T-cell (primary cell): ENCODE data around the gene GPX2. TPM values are rescaled to one million over a fixed set of nuclear protein-coding genes. Genes with fewer than 3 reads are reported as not detected.

Experiments used
- ATAC-seq, 4 experiments: fragments of 200-7000 bp in 3 of 4; fragments of 150-1000 bp in 1 of 4; cut with Tn5 transposase; replicated peaks in 1 of 4; 1 replicate in 3 of 4; 2 replicates in 1 of 4; pipeline ENCODE4 v1.10.0; 2021; ENCODE audit warnings: moderate library complexity in 3 of 4, mild to moderate bottlenecking in 2 of 4, moderate number of reproducible peaks in 1 of 4
- CTCF ChIA-PET, 2 donors: fragments of 300-600 bp; sonication (Branson Sonifier 250); formaldehyde crosslinking; loops; one replicate each; lab custom pipeline; 2022; ENCODE audit warnings: antibody characterized with exemption in 2 of 2; lab: Charles Lee
- POLR2A ChIA-PET, 2 donors: fragments of 300-600 bp; sonication (Branson Sonifier 250); formaldehyde crosslinking; loops; one replicate each; lab custom pipeline; 2022; ENCODE audit warnings: antibody characterized with exemption in 2 of 2; lab: Charles Lee
- DNase-seq, 35 experiments: peaks; one replicate each; pipeline versions ENCODE4 v3.0.0 to v3.0.0-alpha.2; 2013 to 2023
- H3K27ac ChIP-seq: one replicate; pipeline ENCODE4 v1.5.1; 2013; ENCODE audit warnings: low read length
- H3K27me3 ChIP-seq, 2 experiments: replicated peaks in 1 of 2; 1 replicate in 1 of 2; 2 replicates in 1 of 2; pipeline versions ENCODE4 v1.6.1 to v1.7.0; 2013; ENCODE audit warnings: low read length in 1 of 2, mixed read lengths in 1 of 2; ENCODE audit not compliant: control insufficient read depth in 2 of 2, insufficient read depth in 2 of 2; ENCODE audit errors: extremely low read depth in 1 of 2
- H3K36me3 ChIP-seq, 2 donors: 1 replicate in 1 of 2; 2 replicates in 1 of 2; pipeline versions ENCODE4 v1.6.1 to v1.7.0; 2013; ENCODE audit warnings: low read length in 1 of 2; ENCODE audit not compliant: control insufficient read depth in 2 of 2, insufficient read depth in 1 of 2; ENCODE audit errors: extremely low read depth in 1 of 2
- H3K4me1 ChIP-seq, 2 experiments: 1 replicate in 1 of 2; 2 replicates in 1 of 2; pipeline versions ENCODE4 v1.6.1 to v1.7.0; 2013; ENCODE audit warnings: low read length in 2 of 2, mixed read lengths in 1 of 2; ENCODE audit not compliant: insufficient read depth in 2 of 2, control insufficient read depth in 1 of 2; ENCODE audit errors: extremely low read depth in 1 of 2
- H3K4me3 ChIP-seq, 2 donors: 1 replicate in 1 of 2; 2 replicates in 1 of 2; pipeline versions ENCODE4 v1.5.1 to v1.7.0; 2013; ENCODE audit warnings: mild to moderate bottlenecking in 2 of 2, low read length in 1 of 2, moderate library complexity in 1 of 2; ENCODE audit not compliant: control insufficient read depth in 1 of 2; ENCODE audit errors: extremely low read depth in 1 of 2
- H3K9me3 ChIP-seq: 2 replicates; pipeline ENCODE4 v1.7.0; 2013
- H3K27ac Mint-ChIP-seq, 2 donors: one replicate each; pipeline ENCODE4 v1.8.0; 2020 to 2021; ENCODE audit warnings: mild to moderate bottlenecking in 2 of 2, mixed read lengths in 2 of 2
- H3K27me3 Mint-ChIP-seq, 2 donors: one replicate each; pipeline ENCODE4 v1.8.0; 2021 to 2022; ENCODE audit warnings: mixed read lengths in 2 of 2
- H3K36me3 Mint-ChIP-seq: one replicate; pipeline ENCODE4 v1.8.0; 2021; ENCODE audit warnings: mixed read lengths
- H3K4me1 Mint-ChIP-seq, 3 donors: one replicate each; pipeline ENCODE4 v1.8.0; 2020 to 2022; ENCODE audit warnings: mixed read lengths in 3 of 3, mild to moderate bottlenecking in 1 of 3
- H3K4me3 Mint-ChIP-seq, 3 donors: one replicate each; pipeline ENCODE4 v1.8.0; 2020 to 2022; ENCODE audit warnings: mild to moderate bottlenecking in 3 of 3, mixed read lengths in 3 of 3, moderate library complexity in 3 of 3
- H3K9me3 Mint-ChIP-seq, 3 donors: one replicate each; pipeline ENCODE4 v1.8.0; 2020 to 2022; ENCODE audit warnings: mixed read lengths in 3 of 3
- WGBS: methylation state at CpG from one replicate; pipeline ENCODE4 v1.1.5; 2013; ENCODE audit warnings: missing lambda C conversion rate; ENCODE audit not compliant: insufficient coverage; 5-methylcytosine and 5-hydroxymethylcytosine counted together
- total RNA-seq, 35 experiments: library from RNA in 6 of 35; stranded (reverse) in 6 of 35; fragments of 120-200 nt in 1 of 35; gene quantifications; one replicate each; pipeline versions ENCODE4 v1.2.1 to v1.2.4 and lab custom pipeline; 2013 to 2026

GPX2 gene
- total RNA-seq (under 1 TPM in 3 of 5 donors, not detected in 2; 0.56 to 0.93 (median 0.89) TPM), total RNA-seq (lab: John Stamatoyannopoulos, UW) (0 to 0.14 (median 0) reads per million in 29 experiments)
- total RNA-seq (2013), result not detected

DNA sequence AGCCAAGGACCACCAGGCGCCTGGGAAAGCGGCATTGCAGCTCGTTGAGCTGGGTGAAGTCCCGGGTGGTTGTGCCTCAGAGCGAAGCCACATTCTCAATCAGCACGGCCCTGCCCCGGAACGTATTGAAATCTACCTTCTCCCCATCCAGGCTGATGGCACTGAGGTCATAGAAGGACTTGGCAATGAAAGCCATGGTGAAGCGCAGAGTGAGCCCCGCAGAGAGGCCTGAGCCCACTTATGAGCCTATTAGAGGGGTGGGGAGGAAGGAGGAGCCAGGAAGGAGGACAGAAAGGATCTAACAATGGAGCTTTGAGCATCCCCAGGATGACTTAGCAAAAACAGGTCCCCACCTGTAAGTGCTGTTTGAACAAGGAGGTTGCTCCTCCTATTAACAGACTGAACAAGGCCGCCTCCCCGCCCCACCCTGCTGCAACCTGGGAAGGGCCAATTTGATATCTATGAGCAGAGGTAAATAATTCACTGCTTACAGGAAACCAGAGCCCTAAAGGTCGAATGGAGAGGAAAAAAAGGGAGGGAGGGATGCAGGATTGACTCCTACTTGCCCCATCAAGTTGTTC lies at the start of gene GPX2:
GPX2 (minus strand) TSS at position 215 of the 581 bp plus-strand sequence; CDS start at position 196, 19 bp downstream.
- H3K27me3 ChIP-seq, result no peaks in the 10 kb centered on the region
- peaks cover 5 to 17% of the 10 kb centered on the region in 2 experiments for H3K4me1 ChIP-seq
- no peak within 1 kb of the TSS for H3K27ac ChIP-seq
- Mint-ChIP-seq H3K27ac (peak within 1 kb of the TSS; percentile 43 to 82), H3K27me3 (no peaks in the 10 kb centered on the region), H3K9me3 (no peaks in the 10 kb centered on the region), H3K4me1 (peaks cover 66 to 82% (median 78%) of the 10 kb centered on the region in 3 donors), H3K4me3 (no peak within 1 kb of the TSS), H3K36me3 (peaks cover 64% of the 10 kb centered on the region)
- ChIA-PET CTCF (no interaction called here), POLR2A (interaction anchor here in 1 of 2 donors (0.6 to 1.0 kb wide), 2 partner anchors 19 to 262 kb away, joined by 3 read pairs; no protein-coding TSS in a partner anchor)
- peaks cover 7 to 50% of the 10 kb centered on the region in 2 donors for H3K36me3 ChIP-seq
- peak in 1 of 35 experiments; percentile 2 for DNase-seq
- no peak for ATAC-seq
- no peaks in the 10 kb centered on the region for H3K9me3 ChIP-seq
- WGBS, result 68% methylated on average over 4 of the region's 13 CpGs
- no peak within 1 kb of the TSS for H3K4me3 ChIP-seq

DNA sequence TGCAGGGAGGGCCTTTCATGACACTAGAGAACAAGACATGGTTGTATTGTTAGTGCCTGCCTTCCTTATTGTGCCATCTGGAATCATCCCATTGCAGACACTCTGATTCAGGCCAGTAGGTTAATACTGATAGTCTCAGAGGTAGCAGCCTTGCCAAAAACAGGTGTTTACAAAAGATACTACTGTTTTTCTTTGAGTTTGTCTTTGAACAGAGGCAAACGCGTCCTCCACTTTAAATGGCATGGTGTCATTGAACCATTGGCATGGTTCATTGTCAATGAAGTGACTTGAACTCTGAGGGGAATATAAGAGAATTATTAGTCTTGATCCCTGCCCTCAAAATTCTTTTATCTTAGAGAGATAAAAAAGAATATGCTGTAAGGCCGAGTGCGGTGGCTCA lies 48.4 kb upstream of the GPX2 start:
- ChIA-PET POLR2A (no interaction called here), CTCF (interaction anchor here in 1 of 2 donors (0.6 kb wide), 1 partner anchor 182 kb away, joined by 6 read pairs; no protein-coding TSS in a partner anchor)
- Mint-ChIP-seq H3K4me3 (peak overlapping the region in 1 of 3 donors; percentile 66), H3K4me1 (peaks cover 49 to 61% (median 50%) of the 10 kb centered on the region in 3 donors), H3K27ac (no peak overlapping the region), H3K36me3 (no peaks in the 10 kb centered on the region), H3K27me3 (no peaks in the 10 kb centered on the region), H3K9me3 (no peaks in the 10 kb centered on the region)
- no peaks in the 10 kb centered on the region for H3K36me3 ChIP-seq
- H3K4me1 ChIP-seq, result peaks cover 27 to 30% of the 10 kb centered on the region in 2 experiments
- H3K9me3 ChIP-seq, result no peaks in the 10 kb centered on the region
- DNase-seq (no peak), ATAC-seq (no peak)
- H3K27ac ChIP-seq, result no peak overlapping the region
- no peak overlapping the region for H3K4me3 ChIP-seq
- H3K27me3 ChIP-seq, result no peaks in the 10 kb centered on the region
- no CpG with 5 or more reads among the region's 4 CpGs for WGBS

DNA sequence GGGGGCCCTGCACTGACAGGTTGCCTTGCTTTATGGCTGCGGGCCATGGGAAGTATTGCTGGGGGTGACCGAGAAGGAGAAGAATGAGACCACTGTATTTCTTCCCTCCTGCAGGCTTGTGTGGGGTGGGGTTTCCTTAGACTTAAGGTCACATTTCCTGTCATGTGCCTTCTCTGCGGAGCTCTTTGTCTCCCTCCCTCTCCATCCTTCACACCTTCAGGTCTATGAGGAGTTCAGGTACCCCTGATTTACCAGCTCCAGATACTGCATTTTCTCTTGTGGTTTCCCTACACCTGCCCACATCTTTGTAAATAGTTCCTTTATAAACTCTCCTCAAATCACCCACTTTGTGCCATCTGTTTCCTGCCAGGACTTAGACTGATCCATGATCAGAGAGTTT lies 47.8 kb upstream of the GPX2 start:
- ATAC-seq, result peak in 2 of 4 experiments; percentile 13 to 17
- Mint-ChIP-seq H3K27me3 (no peaks in the 10 kb centered on the region), H3K9me3 (no peaks in the 10 kb centered on the region), H3K4me1 (peaks cover 51 to 63% (median 52%) of the 10 kb centered on the region in 3 donors), H3K4me3 (peak overlapping the region in 2 of 3 donors; percentile 50 to 66), H3K36me3 (no peaks in the 10 kb centered on the region), H3K27ac (peak overlapping the region; percentile 92 to 94)
- CTCF ChIA-PET, result no interaction called here
- Histone ChIP-seq H3K27me3 (no peaks in the 10 kb centered on the region), H3K36me3 (no peaks in the 10 kb centered on the region), H3K4me3 (no peak overlapping the region), H3K9me3 (no peaks in the 10 kb centered on the region), H3K27ac (peak overlapping the region; percentile 49), H3K4me1 (peaks cover 28 to 30% of the 10 kb centered on the region in 2 experiments)
- POLR2A ChIA-PET, result no interaction called here
- DNase-seq, result peak in 6 of 35 experiments; percentile 5 to 46 (median 10)
- WGBS, result no CpG with 5 or more reads among the region's 3 CpGs

DNA sequence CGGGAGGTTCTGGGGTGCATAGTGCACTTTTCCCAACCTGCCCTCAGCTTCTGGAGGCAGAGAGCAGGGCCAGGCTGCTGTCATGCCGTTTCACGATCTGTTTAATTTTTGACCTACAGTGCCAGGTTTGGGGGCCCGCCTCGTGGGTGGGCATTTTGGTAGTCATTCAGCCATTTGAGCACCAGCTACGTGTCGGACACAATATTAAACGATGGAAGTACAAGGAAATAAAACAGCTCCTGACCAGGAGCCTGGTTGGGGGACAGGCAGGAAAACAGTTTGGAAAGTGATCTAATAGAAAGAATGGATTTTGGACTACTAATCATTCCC lies 44.9 kb upstream of the GPX2 start:
- DNase-seq (peak in 1 of 35 experiments; percentile 2), ATAC-seq (no peak)
- Mint-ChIP-seq H3K9me3 (no peaks in the 10 kb centered on the region), H3K4me1 (peaks cover 52 to 68% (median 60%) of the 10 kb centered on the region in 3 donors), H3K27me3 (peaks cover 0 to 4% of the 10 kb centered on the region in 2 donors), H3K4me3 (peak overlapping the region; percentile 92 to 99 (median 97)), H3K36me3 (no peaks in the 10 kb centered on the region), H3K27ac (peak overlapping the region; percentile 96)
- peak overlapping the region; percentile 71 for H3K27ac ChIP-seq
- H3K4me1 ChIP-seq, result peaks cover 28 to 33% of the 10 kb centered on the region in 2 experiments
- CTCF ChIA-PET, result interaction anchor here (0.6 to 1.5 kb wide), 5 partner anchors 13 to 837 kb away, joined by 3 to 5 read pairs (median 3); no protein-coding TSS in a partner anchor
- no peaks in the 10 kb centered on the region for H3K36me3 ChIP-seq
- H3K9me3 ChIP-seq, result no peaks in the 10 kb centered on the region
- WGBS, result 2% methylated on average over 3 of the region's 8 CpGs
- POLR2A ChIA-PET, result interaction anchor here in 1 of 2 donors (0.6 kb wide), 1 partner anchor 72 kb away, joined by 3 read pairs; no protein-coding TSS in a partner anchor
- H3K4me3 ChIP-seq, result peak overlapping the region; percentile 65 to 96
- no peaks in the 10 kb centered on the region for H3K27me3 ChIP-seq

DNA sequence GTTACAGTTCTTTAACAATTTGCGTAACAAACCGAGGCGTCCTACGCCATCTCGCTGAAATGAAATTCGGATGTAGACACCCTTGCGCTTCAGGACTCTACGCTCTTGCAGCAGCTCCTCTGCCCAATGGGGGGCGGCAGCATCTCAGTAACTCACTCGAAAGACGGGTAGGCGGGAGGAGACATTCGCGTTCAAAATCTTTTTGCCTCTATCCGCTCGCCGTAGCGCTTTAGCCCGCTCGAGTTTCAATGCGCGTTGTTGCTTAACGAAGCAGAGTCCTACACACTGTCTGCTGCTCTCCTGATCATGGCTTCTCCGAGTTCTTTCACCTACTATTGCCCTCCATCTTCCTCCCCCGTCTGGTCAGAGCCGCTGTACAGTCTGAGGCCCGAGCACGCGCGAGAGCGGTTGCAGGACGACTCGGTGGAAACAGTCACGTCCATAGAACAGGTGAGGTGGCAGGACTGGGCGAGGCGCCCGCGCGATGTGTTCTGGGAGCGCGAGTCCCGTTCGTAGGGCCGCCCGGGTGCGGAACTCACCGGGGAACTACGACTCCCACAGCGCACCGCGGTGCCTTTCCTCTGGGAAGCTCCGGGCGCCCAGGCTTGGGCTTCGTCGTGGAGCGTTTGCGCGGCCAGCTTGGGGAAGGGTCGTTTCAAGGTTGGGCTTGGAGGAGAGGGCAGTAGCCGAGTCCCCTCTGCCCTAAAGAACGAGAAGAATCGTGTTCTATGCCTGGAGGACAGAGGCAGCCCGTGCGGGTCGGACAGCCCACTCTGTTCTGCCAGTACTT lies 44.3 kb upstream of the GPX2 start, which contains the start of gene FNTB:
FNTB (plus strand) TSS at position 248 of the 790 bp plus-strand sequence; CDS start at position 307, 59 bp downstream.
- DNase-seq (peak; percentile 84 to 96 (median 92)), ATAC-seq (peak; percentile 93 to 96 (median 94))
- H3K4me3 ChIP-seq, result peak within 1 kb of the TSS; percentile 65 to 96
- H3K27me3 ChIP-seq, result no peaks in the 10 kb centered on the region
- peak within 1 kb of the TSS; percentile 96 for H3K27ac Mint-ChIP-seq
- H3K9me3 ChIP-seq, result no peaks in the 10 kb centered on the region
- peak within 1 kb of the TSS; percentile 71 for H3K27ac ChIP-seq
- no peaks in the 10 kb centered on the region for H3K9me3 Mint-ChIP-seq
- peak within 1 kb of the TSS; percentile 92 to 99 (median 97) for H3K4me3 Mint-ChIP-seq
- H3K36me3 Mint-ChIP-seq, result no peaks in the 10 kb centered on the region
- peaks cover 28 to 33% of the 10 kb centered on the region in 2 experiments for H3K4me1 ChIP-seq
- H3K27me3 Mint-ChIP-seq, result peaks cover 0 to 4% of the 10 kb centered on the region in 2 donors
- POLR2A ChIA-PET, result interaction anchor here in 1 of 2 donors (0.5 to 0.6 kb wide), 2 partner anchors 425 to 552 kb away, joined by 3 to 6 read pairs; no protein-coding TSS in a partner anchor
- H3K36me3 ChIP-seq, result no peaks in the 10 kb centered on the region
- CTCF ChIA-PET, result interaction anchor here (0.6 to 1.5 kb wide), 11 partner anchors 11 to 838 kb away, joined by 3 to 5 read pairs (median 3); partner anchors contain the start of genes MAX (in 1 of the 2) and SPTB (in 1 of the 2)
- WGBS, result under 1% methylated on average over 56 of the region's 65 CpGs
- peaks cover 48 to 64% (median 60%) of the 10 kb centered on the region in 3 donors for H3K4me1 Mint-ChIP-seq
